Stimulated activated CD8-positive, alpha-beta memory T cell treated with anti-CD3 and anti-CD28 coated beads, Interleukin-7, amount 100 ng/mL, for 48 hours (primary cell): ENCODE results near the gene ASB2.
A peak's percentile ranks its signal among the peaks of the same experiment; 100 is the strongest.

Experiments
- DNase-seq, 2 donors: peaks; one replicate each; pipeline ENCODE4 v3.0.0-alpha.2; 2020; ENCODE audit warnings: low read depth in 1 of 2; ENCODE audit errors: extremely low read depth in 1 of 2

ASB2 gene

GRCh38 chr14:93962701-93963601, 13.4 kb downstream of the ASB2 start:
- peak in 1 of 2 donors; percentile 53 for DNase-seq

- no peak for DNase-seq
Observed at GRCh38 chr14:93961620-93962019, 14.8 kb downstream of the ASB2 start.

GRCh38 chr14:93960774-93961438, 15.5 kb downstream of the ASB2 start:
- no peak for DNase-seq

- DNase-seq = peak in 1 of 2 donors; percentile 45
Observed at GRCh38 chr14:93960108-93960475, 16.3 kb downstream of the ASB2 start.

GRCh38 chr14:93959239-93960107, 16.9 kb downstream of the ASB2 start:
- DNase-seq = peak; percentile 86 to 97

GRCh38 chr14:93958567-93959238, 17.7 kb downstream of the ASB2 start:
- DNase-seq = no peak

- no peak for DNase-seq
Observed at GRCh38 chr14:93957751-93958566, 18.4 kb downstream of the ASB2 start.

- DNase-seq = no peak
Observed at GRCh38 chr14:93957333-93957710, 19.0 kb downstream of the ASB2 start.

- no peak for DNase-seq
Observed at GRCh38 chr14:93956514-93957332, 19.6 kb downstream of the ASB2 start.

- no peak for DNase-seq
Observed at GRCh38 chr14:93955850-93956481, 20.4 kb downstream of the ASB2 start.

- no peak for DNase-seq
Observed at GRCh38 chr14:93954900-93955849, 21.2 kb downstream of the ASB2 start.

GRCh38 chr14:93954516-93954830, 21.9 kb downstream of the ASB2 start:
- no peak for DNase-seq

- no peak for DNase-seq
Observed at GRCh38 chr14:93953739-93954515, 22.4 kb downstream of the ASB2 start.

- DNase-seq = no peak
Observed at GRCh38 chr14:93953263-93953662, 23.1 kb downstream of the ASB2 start.

- DNase-seq = no peak
Observed at GRCh38 chr14:93952829-93953228, 23.5 kb downstream of the ASB2 start.

GRCh38 chr14:93951635-93952540, 24.5 kb downstream of the ASB2 start:
- DNase-seq = no peak
